ENCODE measurements around the gene TEX19. TPM values are rescaled to one million over a fixed set of nuclear protein-coding genes. Genes with fewer than 3 reads are reported as not detected.

TEX19 gene
- total and polyA plus RNA-seq, 2 of the 4 experiments (the other 2 are of a cell fraction), result under 0.01 to 0.03 TPM

DNA sequence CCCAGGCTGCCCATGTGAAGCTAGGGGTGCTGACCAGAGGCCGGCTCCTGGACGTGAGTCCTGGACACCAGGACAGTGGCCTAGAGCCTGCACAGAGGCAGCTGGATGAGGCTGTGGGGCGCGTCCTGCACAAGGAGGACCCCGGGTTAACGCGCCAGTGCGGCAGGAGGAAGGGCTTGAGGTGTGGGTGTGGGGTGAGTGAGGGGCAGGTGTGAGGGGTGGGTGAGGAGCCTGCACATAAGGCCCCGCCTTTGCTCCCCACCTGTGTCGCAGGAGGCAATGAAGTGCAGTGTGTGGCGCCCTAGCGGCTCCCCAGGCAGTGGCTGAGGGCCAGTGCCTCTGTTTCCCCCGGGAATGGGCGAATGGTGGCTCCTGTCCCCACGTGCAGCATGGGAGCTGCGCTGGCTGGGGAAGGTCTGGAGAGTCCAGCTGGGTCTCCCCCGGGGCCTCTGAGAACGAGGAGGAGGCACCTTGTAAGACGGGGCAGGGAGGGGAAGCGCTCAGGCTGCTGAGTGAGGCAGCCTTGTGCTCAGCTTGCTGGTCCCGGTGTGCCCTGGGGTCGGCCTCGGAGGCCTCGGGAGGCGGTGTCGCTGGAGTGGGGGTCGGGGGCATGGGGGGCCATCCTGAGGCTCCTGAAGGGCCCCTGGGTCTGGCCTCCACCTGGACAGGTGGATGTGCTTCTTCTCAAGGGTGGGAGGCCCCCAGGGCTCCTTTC, 44.9 kb upstream of the TEX19 start (continued):
- TF ChIP-seq, protein P1, sequence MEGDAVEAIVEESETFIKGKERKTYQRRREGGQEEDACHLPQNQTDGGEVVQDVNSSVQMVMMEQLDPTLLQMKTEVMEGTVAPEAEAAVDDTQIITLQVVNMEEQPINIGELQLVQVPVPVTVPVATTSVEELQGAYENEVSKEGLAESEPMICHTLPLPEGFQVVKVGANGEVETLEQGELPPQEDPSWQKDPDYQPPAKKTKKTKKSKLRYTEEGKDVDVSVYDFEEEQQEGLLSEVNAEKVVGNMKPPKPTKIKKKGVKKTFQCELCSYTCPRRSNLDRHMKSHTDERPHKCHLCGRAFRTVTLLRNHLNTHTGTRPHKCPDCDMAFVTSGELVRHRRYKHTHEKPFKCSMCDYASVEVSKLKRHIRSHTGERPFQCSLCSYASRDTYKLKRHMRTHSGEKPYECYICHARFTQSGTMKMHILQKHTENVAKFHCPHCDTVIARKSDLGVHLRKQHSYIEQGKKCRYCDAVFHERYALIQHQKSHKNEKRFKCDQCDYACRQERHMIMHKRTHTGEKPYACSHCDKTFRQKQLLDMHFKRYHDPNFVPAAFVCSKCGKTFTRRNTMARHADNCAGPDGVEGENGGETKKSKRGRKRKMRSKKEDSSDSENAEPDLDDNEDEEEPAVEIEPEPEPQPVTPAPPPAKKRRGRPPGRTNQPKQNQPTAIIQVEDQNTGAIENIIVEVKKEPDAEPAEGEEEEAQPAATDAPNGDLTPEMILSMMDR (conservative IDR thresholded peaks at IDR 0.05; ENCODE audit: low read depth, low read length), result no peak
- TF ChIP-seq NFE2L2 (IDR thresholded peaks at IDR 0.05; ENCODE audit: low read depth, low read length), result no peak
- TF ChIP-seq, protein P2, sequence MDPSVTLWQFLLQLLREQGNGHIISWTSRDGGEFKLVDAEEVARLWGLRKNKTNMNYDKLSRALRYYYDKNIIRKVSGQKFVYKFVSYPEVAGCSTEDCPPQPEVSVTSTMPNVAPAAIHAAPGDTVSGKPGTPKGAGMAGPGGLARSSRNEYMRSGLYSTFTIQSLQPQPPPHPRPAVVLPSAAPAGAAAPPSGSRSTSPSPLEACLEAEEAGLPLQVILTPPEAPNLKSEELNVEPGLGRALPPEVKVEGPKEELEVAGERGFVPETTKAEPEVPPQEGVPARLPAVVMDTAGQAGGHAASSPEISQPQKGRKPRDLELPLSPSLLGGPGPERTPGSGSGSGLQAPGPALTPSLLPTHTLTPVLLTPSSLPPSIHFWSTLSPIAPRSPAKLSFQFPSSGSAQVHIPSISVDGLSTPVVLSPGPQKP (IDR thresholded peaks at IDR 0.05; ENCODE audit: borderline replicate concordance, low read depth, low read length), result no peak
- TF ChIP-seq POLR2A (IDR thresholded peaks at IDR 0.05; ENCODE audit: low read depth, low read length), result no peak

Data from IMR-90 (cell line).